Right ventricle myocardium superior (tissue), 1 donor: ENCODE measurements around the gene ABCC3. TPM values are rescaled to one million over a fixed set of nuclear protein-coding genes. Genes with fewer than 3 reads are reported as not detected.
"Not testable (repeated sequence)": the region's sequence is repeated elsewhere in the genome, so short reads cannot be mapped to it uniquely, and the experiment has no call there.

Experiments used
- ATAC-seq: fragments of 200-7000 bp; cut with Tn5 transposase; one replicate; pipeline ENCODE4 v1.9.1; 2020; ENCODE audit warnings: mild to moderate bottlenecking; ENCODE audit not compliant: poor library complexity
- DNase-seq: peaks from one replicate; pipeline ENCODE4 v3.0.0-alpha.2; 2020
- intact Hi-C: fragments of 100-400 bp; cut with DNase I; formaldehyde crosslinking; loops from one replicate; pipeline ENCODE4 v1.11.2; 2022
- total RNA-seq: library from RNA; stranded (reverse); fragmentation: NEBNext Ultra II Directional; extraction: Animal tissue kit (Norgen Biotek cat#: 25700); gene quantifications from one replicate; pipeline ENCODE4 v1.2.1, GENCODE V29; 2021
- donor health status: DM: no; HTN: yes; CAD: no; lungs with severe emphysema.

ABCC3 gene
- total RNA-seq, 1 donor from 2014 or later, result 0.43 TPM

DNA sequence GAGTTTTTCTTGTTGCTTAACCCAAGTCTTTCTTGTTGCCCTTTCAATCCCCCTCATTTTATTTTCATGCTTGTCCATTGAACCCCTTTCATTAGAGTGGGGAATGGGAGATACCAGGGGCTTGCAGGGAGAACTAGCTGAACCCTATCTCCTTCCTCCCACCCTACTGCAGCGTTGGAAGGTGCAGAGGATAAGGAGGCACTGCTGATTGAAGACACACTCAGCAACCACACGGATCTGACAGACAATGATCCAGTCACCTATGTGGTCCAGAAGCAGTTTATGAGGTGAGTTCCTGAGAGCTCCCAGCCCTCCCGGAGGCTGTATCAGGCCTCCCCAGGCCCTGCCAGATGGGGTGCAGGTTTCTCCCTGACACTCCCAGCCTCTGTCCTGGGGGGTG is 40.5 kb downstream of the ABCC3 start:
- DNase-seq, result no peak
- intact Hi-C loops, result no loop called here
- ATAC-seq, result peak; percentile 21

DNA sequence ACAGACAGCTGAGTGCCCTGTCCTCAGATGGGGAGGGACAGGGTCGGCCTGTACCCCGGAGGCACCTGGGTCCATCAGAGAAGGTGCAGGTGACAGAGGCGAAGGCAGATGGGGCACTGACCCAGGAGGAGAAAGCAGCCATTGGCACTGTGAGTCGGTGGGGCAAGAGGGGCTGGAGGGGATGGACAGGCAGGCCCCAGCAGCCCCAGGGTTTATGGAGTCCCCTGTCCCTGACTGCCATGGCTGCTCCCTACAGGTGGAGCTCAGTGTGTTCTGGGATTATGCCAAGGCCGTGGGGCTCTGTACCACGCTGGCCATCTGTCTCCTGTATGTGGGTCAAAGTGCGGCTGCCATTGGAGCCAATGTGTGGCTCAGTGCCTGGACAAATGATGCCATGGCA is 40.9 kb downstream of the ABCC3 start:
- ATAC-seq (peak; percentile 18), DNase-seq (no peak)
- intact Hi-C loops, result no loop called here

DNA sequence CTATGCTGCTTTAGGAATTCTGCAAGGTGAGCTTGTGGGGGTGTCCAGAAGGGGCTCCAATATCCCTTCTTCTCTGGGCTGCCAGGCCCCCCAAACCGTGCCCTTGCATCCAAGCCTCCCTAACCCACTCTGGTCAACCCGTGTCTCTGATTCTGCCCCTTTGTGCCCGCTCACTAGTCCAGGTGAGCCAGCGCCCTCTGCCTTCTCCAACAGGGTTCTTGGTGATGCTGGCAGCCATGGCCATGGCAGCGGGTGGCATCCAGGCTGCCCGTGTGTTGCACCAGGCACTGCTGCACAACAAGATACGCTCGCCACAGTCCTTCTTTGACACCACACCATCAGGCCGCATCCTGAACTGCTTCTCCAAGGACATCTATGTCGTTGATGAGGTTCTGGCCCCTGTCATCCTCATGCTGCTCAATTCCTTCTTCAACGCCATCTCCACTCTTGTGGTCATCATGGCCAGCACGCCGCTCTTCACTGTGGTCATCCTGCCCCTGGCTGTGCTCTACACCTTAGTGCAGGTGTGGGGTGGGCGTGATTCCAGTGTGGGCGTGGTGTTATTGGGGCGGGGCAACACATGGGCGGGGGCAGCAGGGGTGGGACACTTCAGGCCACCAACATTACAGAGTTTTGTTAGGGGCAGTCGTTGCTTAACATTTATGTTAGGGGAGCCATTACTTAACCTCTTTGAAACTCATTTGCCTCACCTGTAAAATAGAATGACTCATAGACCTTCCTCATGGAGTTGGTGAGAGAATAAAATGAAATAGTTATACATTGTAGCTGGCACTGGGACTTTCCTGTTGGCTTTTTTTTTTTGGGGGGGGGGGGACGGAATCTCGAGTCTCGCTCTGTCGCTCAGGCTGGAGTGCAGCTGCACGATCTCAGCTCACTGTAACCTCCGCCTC is 41.6 kb downstream of the ABCC3 start:
- intact Hi-C loops, result no loop called here
- ATAC-seq (no peak), DNase-seq (no peak)

DNA sequence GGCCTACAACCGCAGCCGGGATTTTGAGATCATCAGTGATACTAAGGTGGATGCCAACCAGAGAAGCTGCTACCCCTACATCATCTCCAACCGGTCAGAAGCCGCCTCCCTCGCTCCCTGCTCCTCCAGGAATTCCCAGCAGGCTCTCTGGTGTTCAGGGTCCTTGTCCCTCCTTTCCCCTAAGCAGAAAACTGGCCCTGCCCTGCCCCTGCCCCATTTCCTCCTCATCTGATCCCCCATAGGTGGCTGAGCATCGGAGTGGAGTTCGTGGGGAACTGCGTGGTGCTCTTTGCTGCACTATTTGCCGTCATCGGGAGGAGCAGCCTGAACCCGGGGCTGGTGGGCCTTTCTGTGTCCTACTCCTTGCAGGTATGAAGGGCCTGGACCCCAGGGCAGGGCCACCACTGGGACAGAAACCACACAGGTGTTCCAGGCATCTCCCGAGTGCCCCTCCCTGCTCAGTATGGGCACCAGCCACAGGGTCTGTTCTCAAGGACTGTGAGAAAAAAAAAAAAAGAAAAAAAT is 43.2 kb downstream of the ABCC3 start:
- ATAC-seq, result no peak
- intact Hi-C loops, result no loop called here
- DNase-seq, result no peak

DNA sequence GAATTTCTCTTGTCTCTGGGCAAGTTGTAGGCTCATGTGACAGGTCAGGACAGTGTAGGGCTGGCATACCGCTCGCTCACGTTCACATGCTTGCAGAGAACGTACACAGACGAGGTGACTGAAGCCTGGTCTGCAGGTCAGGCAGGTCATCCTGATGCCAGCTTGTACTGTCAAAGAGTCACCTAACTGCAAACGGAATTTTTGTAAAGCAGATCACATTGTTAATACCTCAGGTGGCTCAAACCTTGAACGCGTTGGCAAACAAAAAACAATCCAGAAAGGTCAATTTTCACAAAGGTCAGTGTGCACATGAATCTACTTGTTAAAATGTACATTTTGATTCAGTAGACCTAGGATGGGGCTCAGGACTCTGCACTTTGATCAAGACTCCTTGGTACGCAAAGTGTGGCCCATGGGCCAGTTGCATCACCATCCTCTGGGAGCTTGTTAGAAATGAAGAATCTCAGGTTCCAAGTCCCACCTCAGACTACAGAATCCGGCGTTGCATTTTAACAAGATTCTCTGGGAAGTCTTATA is 44.4 kb downstream of the ABCC3 start:
- intact Hi-C loops, result no loop called here
- ATAC-seq (no peak), DNase-seq (no peak)

DNA sequence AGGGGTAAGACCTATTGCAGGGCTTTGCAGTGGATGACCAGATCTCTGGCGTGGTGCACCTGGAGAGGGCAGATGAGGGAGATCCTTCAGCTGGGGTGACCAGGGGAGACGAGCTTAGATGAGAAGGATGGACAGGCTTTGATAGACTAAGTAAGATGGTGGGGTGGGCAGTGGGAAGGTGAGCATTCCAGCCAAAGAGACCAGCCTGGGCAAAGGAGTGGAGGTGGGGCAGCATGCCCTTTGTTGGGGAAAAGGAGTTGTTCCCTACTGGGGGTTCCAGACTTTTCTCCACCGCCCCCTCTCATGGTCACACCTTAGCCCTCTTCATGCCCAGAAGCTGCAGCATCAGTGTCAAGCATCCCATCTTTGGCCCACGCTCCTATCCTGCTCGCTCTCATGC is 45.4 kb downstream of the ABCC3 start:
- no peak for ATAC-seq
- DNase-seq, result no peak
- intact Hi-C loops, result loop anchor here (2.0 to 5.0 kb wide), 2 partner anchors 49 to 128 kb away; no protein-coding TSS in a partner anchor

DNA sequence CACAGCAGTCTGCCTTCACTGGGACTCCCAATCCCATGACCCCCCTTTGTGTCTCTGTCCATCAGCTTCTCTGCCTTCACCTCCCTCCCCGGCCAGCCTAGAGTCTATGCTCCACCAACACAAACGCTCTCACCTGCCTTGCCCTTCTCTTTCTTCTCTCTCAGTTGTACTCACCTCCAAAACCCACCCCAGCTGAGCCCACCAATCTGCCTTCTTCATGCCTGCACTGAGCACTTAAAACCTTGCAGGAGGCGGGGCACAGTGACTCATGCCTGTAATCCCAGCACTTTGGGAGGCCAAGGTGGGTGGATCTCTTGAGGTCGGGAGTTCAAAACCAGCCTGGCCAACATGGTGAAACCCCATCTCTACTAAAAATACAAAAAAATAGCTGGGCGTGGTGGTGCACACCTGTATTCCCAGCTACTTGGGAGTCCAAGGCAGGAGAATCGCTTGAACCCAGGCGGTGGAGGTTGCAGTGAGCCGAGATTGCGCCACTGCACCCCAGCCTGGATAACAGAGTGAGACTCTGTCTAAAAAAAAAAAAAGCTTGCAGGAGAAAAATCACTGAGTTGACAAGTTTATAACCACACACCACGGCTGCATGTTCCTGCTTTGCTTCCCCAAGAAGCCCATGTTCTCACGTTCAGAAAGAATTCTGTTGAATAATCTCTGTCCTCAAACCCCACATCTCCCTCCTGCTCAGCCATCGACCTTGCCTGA is 46.0 kb downstream of the ABCC3 start:
- not testable (repeated sequence) for DNase-seq, ATAC-seq

DNA sequence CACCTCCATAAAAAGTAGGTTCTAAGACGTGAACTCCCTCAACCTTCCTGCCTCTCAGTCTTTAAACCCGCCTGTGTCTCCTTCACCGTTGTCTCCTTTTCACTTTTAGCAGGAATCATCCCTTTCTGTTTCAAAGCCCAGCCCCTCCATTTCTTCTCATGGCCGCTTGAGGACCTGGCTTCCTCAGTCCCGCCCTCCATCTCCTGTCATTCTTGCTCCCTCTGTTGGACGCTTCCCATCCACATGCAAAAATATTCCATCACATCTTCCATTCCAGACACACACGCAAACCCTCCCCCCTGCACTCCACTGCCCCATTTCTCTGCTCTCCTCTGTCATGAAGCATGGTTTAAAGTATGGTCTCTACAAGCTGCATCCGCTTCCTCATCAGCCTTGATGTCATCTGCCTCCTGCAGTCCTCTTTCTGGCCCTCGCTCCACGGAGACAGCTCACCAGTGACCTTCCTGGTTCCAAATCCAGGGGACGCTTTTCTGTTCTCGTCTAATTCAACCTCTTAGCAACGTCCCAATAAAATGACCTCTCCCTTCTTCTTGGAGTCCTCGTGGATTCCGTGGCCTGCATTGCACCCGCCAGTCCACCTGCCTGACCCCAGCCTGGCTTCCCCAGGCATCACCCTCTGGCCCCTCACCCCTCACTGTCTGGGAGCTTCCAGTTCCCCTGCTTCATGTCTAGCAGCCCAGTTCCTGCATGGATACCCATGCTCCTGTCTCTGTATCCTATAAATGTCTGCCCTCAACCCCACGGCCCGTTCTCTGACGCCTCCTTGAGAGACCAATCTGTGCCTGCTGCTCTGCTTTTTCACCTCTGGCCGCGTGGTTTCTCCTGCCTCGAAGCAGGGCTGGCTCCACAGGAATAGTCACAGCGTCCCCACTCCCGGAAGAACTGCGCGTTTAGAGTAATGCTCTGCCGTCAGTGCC is 46.9 kb downstream of the ABCC3 start:
- ATAC-seq (peak; percentile 80), DNase-seq (no peak)
- intact Hi-C loops, result loop anchor here (2.0 to 5.0 kb wide), 2 partner anchors 51 to 129 kb away; no protein-coding TSS in a partner anchor

More for the DNA sequence above, 46.0 kb downstream of the ABCC3 start:
- intact Hi-C loops, result loop anchor here (2.0 to 5.0 kb wide), 2 partner anchors 50 to 128 kb away; no protein-coding TSS in a partner anchor

DNA sequence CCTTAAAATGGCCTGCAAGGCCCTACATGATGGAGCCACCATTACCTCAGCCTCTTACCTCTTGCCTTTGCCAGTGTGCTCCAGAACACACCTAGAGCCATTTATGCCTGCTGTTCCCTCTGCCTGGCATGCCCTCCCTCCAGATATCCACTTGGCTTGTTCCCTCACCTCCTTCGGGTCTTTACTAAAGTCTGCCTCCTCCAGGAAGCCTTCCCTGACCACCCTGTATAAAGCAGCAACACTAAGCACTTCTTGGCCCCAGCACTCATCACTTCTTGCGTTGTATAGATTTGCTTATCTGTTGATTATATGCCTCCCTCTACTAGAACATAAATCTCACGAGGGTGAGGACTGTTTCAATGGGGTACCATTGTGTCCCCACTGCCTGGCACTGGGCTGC is 47.8 kb downstream of the ABCC3 start:
- no peak for DNase-seq
- ATAC-seq, result no peak
- intact Hi-C loops, result loop anchor here (5.0 kb wide), 1 partner anchor 130 kb away; no protein-coding TSS in a partner anchor

DNA sequence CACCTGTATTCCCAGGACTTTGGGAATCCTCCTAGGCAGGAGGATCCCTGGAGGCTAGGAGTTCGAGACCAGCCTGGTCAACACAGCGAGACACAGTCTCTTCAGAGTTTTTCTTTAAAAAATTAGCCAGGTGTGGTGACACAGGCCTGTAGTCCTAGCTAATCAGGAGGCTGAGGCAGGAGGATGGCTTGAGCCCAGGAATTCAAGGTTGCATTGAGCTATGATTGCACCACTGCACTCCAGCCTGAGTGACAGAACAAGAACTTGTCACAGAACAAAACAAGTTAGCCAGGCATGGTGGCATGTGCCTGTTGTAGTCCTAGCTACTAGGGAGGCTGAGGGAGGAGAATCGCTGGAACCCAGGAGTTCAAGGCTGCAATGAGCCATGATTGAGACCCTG is 48.3 kb downstream of the ABCC3 start:
- intact Hi-C loops, result loop anchor here (5.0 kb wide), 1 partner anchor 131 kb away; no protein-coding TSS in a partner anchor
- ATAC-seq (no peak), DNase-seq (no peak)

DNA sequence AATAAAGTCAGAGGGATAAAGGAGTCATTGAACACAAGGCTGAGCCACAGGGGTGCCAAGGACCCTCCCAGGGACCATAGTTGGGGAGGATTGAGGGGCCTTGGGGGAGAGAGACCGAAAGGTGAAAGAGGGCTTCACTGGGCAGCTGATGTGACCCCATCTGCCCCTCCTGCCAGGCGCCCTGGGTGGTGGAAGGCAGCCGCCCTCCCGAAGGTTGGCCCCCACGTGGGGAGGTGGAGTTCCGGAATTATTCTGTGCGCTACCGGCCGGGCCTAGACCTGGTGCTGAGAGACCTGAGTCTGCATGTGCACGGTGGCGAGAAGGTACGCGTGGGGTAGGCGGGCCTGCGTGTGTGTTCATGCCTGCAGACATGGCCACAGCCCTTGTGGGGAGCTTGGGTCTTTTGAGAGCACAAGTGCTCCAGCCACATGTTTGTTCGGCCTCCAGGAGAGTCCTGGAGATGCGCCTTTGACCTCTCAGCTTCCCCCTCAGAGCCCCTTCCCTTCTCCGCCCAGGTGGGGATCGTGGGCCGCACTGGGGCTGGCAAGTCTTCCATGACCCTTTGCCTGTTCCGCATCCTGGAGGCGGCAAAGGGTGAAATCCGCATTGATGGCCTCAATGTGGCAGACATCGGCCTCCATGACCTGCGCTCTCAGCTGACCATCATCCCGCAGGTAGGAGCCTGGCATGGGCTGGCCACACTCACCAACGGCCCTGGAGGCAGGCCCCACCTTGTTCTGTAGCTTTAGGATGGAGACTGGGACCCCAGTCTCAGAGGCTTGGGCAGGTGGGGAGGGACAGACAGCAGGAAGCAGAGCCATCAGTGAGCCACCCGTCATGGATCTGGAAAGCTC is 49.0 kb downstream of the ABCC3 start:
- intact Hi-C loops, result loop anchor here (5.0 kb wide), 1 partner anchor 131 kb away; no protein-coding TSS in a partner anchor
- ATAC-seq, result no peak
- no peak for DNase-seq

DNA sequence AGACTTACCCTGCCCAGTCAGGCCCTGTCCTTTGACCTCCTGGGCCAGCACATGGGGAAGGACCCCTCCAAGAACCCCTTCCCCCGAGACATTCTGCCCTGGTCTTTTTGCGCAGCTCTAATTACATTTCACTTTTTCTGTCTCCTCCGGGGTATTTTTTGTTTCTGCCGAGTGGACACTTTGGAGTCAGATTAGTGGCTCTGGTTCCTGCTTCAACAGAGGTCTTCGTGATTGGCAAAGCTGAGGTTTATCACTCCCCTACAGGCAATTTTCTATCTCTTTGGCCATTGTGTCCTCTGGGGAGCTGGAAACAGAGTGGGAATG is 49.6 kb downstream of the ABCC3 start:
- ATAC-seq (no peak), DNase-seq (no peak)
- intact Hi-C loops, result loop anchor here (5.0 kb wide), 1 partner anchor 132 kb away; no protein-coding TSS in a partner anchor

DNA sequence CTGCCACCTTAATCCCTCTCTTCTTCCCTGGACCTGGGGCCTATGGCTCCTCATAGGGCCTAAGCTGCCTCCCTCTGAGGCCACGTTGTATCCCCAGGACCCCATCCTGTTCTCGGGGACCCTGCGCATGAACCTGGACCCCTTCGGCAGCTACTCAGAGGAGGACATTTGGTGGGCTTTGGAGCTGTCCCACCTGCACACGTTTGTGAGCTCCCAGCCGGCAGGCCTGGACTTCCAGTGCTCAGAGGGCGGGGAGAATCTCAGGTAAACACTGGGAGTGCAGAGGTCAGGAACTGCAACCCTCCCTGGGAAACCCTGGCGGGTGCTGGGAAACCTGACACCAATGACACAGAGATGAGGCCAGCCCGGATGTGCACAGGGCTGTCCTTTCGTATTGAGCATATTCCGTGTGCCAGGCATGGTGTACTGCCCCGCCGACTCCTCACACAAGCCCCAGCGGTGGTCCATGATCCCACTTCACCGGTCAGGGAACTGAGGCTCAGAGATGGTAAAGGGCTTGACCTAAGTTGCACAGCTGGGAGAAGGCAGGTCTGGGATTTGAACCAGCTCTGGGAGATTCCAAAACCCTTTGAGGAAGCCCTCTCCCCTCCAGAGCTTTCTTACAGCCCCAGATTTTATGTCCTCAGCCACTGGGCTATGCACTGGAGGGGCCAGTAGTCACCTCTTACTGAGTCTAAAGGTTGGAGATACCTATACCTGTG is 50.1 kb downstream of the ABCC3 start:
- intact Hi-C loops, result loop anchor here (5.0 kb wide), 1 partner anchor 132 kb away; no protein-coding TSS in a partner anchor
- ATAC-seq (no peak), DNase-seq (no peak)

DNA sequence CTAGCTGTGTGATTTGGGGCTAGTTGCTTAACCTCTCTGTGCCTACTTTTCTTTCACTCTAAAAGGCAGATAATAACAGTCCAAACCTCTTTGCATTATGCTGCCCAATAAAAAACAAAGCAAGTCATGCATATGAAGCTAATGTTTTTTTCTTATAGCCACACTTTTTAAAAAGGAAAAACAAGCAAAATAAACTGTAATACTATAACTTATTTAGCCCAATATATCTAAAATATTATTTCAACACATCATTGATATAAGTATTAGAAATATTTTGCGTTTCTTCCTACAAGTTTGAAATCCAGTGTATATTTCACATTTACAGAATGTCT is 50.6 kb downstream of the ABCC3 start:
- intact Hi-C loops, result no loop called here
- DNase-seq, result no peak
- no peak for ATAC-seq

DNA sequence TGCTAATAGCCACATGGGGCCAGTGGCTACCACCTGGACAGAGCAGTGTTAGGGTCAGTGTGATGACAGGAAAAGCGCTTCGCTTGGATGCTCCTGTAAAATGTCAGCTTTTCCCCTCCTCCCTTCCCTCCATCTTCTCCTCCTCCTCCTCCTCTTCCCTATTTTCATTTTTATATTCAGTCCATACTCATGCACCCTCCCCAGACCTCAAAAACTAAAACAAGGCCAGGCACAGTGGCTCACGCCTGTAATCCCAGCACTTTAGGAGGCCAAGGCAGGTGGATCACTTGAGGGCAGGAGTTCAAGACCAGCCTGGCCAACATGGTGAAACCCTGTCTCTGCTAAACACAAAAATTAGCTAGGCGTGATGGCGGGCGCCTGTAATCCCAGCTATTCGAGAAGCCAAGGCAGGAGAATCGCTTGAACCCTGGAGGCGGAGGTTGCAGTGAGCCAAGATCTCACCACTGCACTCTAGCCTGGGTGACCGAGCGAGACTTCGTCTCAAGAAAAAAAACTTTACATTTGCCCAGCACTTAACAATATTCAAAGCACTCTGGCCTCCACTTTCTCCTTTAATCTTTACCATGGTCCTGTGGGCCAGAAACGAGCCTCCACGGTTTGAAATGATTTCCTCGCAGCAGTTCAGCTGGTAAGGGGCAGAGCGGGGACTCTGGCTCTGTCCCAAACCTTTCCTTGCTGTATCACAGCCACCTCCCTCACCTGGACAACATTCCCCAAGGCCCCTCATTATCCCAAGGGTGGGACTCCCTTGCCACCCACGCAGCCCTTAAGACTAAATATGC is 51.2 kb downstream of the ABCC3 start:
- ATAC-seq, result no peak
- no peak for DNase-seq

More for the DNA sequence above, 51.2 kb downstream of the ABCC3 start:
- intact Hi-C loops, result no loop called here
